Measurements from ENCODE around the gene ZNF594.
"Not testable (repeated sequence)": the region's sequence is repeated elsewhere in the genome, so short reads cannot be mapped to it uniquely, and the experiment has no call there.

Gene ZNF594

DNA sequence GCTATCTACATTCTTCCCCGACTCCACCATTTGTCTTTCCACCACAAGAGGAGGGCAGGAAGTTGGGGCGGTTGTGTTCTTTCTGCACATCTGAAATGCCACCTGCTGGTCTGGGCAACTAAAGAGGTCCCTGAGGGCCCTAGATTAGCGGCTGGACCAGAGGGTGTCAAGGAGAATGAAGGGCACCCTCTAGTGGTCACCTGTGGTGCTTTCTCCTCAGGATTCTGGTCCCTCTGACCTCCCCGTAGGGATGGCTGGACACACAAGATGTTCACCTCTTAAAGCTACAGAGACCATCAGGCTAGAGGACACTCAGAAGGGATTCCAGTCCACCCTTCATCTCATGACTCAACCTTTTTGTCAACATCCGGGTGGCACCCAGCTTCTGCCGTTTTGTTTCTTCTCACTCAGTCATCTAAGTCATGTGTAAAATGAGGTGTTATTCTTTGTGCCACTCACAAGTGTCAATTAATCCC lies 45.9 kb upstream of the ZNF594 start:
- TF ChIP-seq ZFP30 (CRISPR knock-in tag; IDR thresholded peaks at IDR 0.05): no peak
- no peak for TF ChIP-seq BACH2 (CRISPR knock-in tag; IDR thresholded peaks at IDR 0.05; ENCODE audit: borderline replicate concordance)
- no peak for TF ChIP-seq ISL1 (CRISPR knock-in tag; IDR thresholded peaks at IDR 0.05)
- TF ChIP-seq ZC3H10 (CRISPR knock-in tag; IDR thresholded peaks at IDR 0.05): no peak
- ATAC-seq: peak; percentile 89

DNA sequence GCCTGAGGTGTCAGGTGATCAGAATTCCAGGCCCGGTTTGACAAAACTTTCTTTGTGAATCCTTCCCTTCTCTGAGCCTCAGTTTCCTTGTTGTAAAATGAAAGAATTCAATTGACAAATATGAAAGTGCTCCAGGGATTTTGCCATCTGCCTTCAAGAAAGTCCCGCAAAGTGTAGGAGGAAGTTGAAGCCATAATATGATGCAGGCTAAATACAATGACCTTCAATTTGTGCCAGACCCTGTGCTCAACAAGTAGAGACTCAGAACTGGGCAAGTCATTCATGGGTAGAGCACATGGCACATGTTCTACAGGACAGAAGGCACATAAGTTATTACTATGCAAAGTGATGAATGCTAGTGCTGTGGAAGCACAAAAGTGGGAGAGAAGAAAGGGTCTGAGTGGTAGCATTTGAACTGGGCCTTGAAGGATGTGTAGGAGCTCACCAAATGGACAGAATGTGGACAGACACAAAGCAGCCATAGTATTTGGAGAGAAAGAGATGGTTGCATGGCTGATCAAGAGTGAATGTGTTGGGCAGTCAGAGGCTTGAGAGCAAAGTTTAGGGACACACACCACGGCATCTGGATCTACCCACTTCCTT lies 45.4 kb upstream of the ZNF594 start:
- no peak for ATAC-seq
- peak; percentile 97 for TF ChIP-seq ZFP3 (CRISPR knock-in tag; IDR thresholded peaks at IDR 0.05)
- TF ChIP-seq, protein P1, sequence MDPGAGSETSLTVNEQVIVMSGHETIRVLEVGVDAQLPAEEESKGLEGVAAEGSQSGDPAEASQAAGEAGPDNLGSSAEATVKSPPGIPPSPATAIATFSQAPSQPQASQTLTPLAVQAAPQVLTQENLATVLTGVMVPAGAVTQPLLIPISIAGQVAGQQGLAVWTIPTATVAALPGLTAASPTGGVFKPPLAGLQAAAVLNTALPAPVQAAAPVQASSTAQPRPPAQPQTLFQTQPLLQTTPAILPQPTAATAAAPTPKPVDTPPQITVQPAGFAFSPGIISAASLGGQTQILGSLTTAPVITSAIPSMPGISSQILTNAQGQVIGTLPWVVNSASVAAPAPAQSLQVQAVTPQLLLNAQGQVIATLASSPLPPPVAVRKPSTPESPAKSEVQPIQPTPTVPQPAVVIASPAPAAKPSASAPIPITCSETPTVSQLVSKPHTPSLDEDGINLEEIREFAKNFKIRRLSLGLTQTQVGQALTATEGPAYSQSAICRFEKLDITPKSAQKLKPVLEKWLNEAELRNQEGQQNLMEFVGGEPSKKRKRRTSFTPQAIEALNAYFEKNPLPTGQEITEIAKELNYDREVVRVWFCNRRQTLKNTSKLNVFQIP (CRISPR knock-in tag; IDR thresholded peaks at IDR 0.05; ENCODE audit: borderline replicate concordance, low read depth): no peak
- no peak for TF ChIP-seq ZNF70 (CRISPR knock-in tag; IDR thresholded peaks at IDR 0.05)

DNA sequence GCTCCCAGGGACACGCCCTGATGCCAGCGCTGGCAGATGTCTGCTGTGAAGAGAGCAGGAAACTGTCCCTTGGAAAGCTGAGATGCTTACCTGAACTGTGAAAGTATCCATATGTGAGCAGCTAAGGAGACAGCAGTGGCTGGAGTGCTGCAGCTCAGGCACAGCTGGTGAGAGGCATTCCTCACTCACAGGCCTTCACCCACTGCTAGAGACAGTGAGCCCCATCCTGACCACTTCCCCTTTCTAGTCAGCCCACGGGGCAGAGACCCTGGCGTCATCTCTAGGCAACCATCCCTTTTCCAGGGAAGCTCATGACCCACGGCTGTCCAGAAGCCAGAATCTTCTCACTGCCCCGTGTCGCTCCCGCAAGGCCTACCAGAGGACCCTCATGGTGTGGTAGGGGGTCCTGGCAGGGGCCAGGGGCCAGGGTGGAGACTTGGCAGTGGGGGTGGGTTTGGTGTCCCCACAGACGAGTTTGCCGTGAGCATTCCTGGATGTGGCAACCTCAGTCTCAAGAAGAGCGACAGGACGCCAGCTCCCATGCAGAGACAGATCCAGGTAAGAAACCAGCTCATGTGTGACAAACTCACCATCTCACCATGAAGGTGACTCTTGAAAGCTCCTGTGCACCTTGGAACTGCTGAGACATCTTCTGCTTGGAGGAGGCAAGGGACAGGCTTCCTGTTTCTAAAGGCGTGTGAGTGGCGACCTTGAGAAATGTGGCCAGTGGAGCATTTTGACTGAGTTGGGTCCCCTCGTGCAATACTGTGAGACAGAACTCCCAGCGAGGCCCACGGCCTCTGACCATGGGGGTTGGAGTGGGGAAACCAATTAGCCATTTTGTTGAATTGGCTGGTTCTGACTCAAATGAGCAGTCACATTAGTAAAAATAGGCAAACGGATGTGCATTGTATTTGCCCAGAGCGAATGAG lies 43.2 kb upstream of the ZNF594 start, which contains the start of gene SCIMP:
Gene SCIMP, minus strand, starts transcription at position 216 of the 932 bp plus-strand sequence. Its CDS starts 105 bp downstream, at position 111.
- TF ChIP-seq CSDC2 (CRISPR knock-in tag; IDR thresholded peaks at IDR 0.05): no peak
- TF ChIP-seq, protein P1 (CRISPR knock-in tag; IDR thresholded peaks at IDR 0.05; ENCODE audit: borderline replicate concordance, low read depth): no peak
- TF ChIP-seq, protein P2, sequence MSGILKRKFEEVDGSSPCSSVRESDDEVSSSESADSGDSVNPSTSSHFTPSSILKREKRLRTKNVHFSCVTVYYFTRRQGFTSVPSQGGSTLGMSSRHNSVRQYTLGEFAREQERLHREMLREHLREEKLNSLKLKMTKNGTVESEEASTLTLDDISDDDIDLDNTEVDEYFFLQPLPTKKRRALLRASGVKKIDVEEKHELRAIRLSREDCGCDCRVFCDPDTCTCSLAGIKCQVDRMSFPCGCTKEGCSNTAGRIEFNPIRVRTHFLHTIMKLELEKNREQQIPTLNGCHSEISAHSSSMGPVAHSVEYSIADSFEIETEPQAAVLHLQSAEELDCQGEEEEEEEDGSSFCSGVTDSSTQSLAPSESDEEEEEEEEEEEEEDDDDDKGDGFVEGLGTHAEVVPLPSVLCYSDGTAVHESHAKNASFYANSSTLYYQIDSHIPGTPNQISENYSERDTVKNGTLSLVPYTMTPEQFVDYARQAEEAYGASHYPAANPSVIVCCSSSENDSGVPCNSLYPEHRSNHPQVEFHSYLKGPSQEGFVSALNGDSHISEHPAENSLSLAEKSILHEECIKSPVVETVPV (CRISPR knock-in tag; IDR thresholded peaks at IDR 0.05): no peak
- no peak for ATAC-seq

DNA sequence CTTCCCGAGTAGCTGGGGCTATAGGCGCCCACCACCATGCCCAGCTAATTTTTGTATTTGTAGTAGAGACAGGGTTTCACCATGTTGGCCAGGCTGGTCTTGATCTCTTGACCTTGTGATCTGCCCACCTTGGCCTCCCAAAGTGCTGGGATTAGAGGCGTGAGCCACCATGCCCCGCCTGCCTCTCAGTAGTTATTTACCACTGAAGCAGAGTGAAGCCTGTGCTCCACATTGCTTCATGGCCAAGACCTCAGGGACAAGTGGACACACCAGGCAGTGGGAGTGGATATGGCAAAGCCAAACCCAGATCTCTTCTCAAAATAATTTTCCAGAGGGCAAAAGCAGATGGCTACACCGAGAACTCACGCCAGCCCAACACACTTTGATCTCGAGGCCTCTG lies 41.8 kb upstream of the ZNF594 start:
- ATAC-seq: not testable (repeated sequence)

DNA sequence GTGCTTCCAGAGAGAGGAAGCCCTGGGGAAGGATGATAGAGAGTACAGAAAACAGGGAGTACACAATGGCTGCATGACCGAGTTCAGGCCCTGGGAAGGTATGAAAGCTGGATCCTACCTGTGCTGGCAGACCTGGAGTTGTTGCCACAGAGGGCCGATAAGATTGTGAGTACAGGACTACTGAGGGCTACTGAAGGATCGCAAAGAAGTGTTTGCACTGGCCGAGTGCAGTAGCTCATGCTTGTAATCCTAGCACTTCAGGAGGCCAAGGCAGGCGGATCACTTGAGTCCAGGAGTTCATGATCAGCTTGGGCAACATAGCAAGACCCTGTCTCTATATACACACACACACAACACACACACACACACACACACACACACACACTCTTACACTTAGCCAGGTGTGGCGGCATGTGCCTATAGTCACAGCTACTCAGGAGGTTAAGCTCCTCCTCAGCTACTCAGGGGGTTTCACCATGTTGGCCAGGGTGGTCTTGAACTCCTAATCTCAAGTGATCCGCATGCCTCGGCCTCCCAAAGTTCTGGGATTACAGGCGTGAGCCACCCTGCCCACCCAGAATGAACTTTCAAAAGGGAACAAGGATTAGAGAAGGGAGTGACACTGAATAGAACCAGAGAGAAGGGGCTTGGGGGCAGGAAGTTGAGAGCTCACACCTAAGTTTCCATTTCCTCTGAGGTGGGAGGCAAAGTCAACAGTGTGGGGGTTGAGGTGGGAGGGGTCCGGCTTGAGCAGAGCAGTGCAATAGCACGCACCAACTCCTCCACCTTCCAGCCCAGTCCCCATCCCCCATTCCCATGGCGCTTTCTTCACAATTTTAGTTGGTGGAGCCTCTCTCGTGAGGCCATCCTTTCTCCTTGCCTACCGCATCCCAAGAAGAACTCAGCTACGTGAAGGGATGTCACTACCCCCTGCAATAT lies 35.5 kb upstream of the ZNF594 start:
- no peak for ATAC-seq

DNA sequence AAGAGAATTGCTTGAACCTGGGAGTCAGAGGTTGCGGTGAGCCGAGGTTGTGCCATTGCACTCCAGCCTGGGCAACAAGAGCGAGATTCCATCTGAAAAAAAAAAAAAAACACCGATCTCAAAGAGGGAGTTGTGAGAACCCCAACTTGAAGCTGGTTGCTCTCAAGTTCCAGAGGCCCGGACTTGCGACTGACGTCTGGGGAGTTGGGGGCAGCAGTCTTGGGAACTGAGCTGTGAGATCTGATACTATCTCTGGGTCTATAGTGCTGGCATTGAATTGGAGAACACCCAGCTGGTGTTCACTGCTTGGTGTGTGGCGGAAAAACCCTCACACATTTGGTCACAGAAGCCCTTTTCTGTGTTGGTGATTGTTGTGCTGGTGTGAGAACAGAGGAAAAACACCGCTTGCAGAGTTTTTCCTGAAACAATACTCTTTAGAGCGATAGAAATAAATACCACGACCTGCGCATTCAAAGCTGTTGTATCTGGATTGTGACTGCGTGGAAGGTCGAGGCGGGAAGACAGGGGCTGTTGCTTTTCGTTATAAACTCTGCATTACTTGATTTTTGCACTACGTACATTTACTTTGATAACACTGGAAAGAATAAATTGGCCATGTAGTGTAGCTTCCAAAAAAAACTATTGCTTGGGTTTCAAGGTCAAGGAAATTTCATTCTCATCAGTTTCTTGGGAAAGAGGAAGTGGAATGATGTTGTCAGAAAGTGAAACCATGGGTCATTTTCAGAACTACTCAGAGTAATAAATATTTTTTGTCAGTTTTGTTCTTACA lies 34.2 kb upstream of the ZNF594 start:
- ATAC-seq: no peak
- TF ChIP-seq CSDC2 (CRISPR knock-in tag; IDR thresholded peaks at IDR 0.05) (no peak), GLIS3 (CRISPR knock-in tag; IDR thresholded peaks at IDR 0.05) (no peak), ZFP3 (CRISPR knock-in tag; IDR thresholded peaks at IDR 0.05) (no peak), ESRRG (CRISPR knock-in tag; IDR thresholded peaks at IDR 0.05) (no peak), BACH2 (CRISPR knock-in tag; IDR thresholded peaks at IDR 0.05; ENCODE audit: borderline replicate concordance) (no peak), ZNF8 (CRISPR knock-in tag; IDR thresholded peaks at IDR 0.05) (no peak), ZFP30 (CRISPR knock-in tag; IDR thresholded peaks at IDR 0.05) (no peak), RARB (CRISPR knock-in tag; IDR thresholded peaks at IDR 0.05) (no peak), PPARA (CRISPR knock-in tag; IDR thresholded peaks at IDR 0.05; ENCODE audit: borderline replicate concordance) (no peak), ZNF70 (CRISPR knock-in tag; IDR thresholded peaks at IDR 0.05) (no peak)
- TF ChIP-seq, protein P1 (CRISPR knock-in tag; IDR thresholded peaks at IDR 0.05; ENCODE audit: borderline replicate concordance, low read depth): no peak
- TF ChIP-seq, protein P3, sequence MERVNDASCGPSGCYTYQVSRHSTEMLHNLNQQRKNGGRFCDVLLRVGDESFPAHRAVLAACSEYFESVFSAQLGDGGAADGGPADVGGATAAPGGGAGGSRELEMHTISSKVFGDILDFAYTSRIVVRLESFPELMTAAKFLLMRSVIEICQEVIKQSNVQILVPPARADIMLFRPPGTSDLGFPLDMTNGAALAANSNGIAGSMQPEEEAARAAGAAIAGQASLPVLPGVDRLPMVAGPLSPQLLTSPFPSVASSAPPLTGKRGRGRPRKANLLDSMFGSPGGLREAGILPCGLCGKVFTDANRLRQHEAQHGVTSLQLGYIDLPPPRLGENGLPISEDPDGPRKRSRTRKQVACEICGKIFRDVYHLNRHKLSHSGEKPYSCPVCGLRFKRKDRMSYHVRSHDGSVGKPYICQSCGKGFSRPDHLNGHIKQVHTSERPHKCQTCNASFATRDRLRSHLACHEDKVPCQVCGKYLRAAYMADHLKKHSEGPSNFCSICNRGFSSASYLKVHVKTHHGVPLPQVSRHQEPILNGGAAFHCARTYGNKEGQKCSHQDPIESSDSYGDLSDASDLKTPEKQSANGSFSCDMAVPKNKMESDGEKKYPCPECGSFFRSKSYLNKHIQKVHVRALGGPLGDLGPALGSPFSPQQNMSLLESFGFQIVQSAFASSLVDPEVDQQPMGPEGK (CRISPR knock-in tag; IDR thresholded peaks at IDR 0.05; ENCODE audit: borderline replicate concordance): no peak

More for the DNA sequence above, 35.5 kb upstream of the ZNF594 start:
- TF ChIP-seq, protein P1 (CRISPR knock-in tag; IDR thresholded peaks at IDR 0.05; ENCODE audit: borderline replicate concordance, low read depth): no peak
- TF ChIP-seq ESRRG (CRISPR knock-in tag; IDR thresholded peaks at IDR 0.05): no peak
